Hepatic stellate cell (primary cell): ENCODE results near the gene AHNAK.
A peak's percentile ranks its signal among the peaks of the same experiment; 100 is the strongest.
"Not testable (repeated sequence)": the region's sequence is repeated elsewhere in the genome, so short reads cannot be mapped to it uniquely, and the experiment has no call there.

Experiments
- DNase-seq: peaks from one replicate; pipeline ENCODE4 v3.0.0; 2011; ENCODE audit warnings: low spot score

AHNAK gene

GRCh38 chr11:62461740-62462507 is 84.7 kb downstream of the AHNAK start:
- peak; percentile 74 for DNase-seq

- DNase-seq: no peak
These were observed 87.5 kb downstream of the AHNAK start for GRCh38 chr11:62459080-62459479.

- no peak for DNase-seq
These were observed 88.2 kb downstream of the AHNAK start for GRCh38 chr11:62458212-62459002.

- DNase-seq: no peak
These were observed 89.1 kb downstream of the AHNAK start for GRCh38 chr11:62457478-62457877.

GRCh38 chr11:62456630-62457029 is 90.0 kb downstream of the AHNAK start:
- no peak for DNase-seq

- no peak for DNase-seq
These were observed 93.7 kb downstream of the AHNAK start for GRCh38 chr11:62452839-62453468.

- DNase-seq: no peak
These were observed 94.3 kb downstream of the AHNAK start for GRCh38 chr11:62452261-62452660.

GRCh38 chr11:62451241-62451621 is 95.4 kb downstream of the AHNAK start:
- no peak for DNase-seq

- DNase-seq: no peak
These were observed 95.9 kb downstream of the AHNAK start for GRCh38 chr11:62450543-62451240.

- DNase-seq: not testable (repeated sequence)
These were observed 96.7 kb downstream of the AHNAK start for GRCh38 chr11:62449912-62450311.

- DNase-seq: no peak
These were observed 97.2 kb downstream of the AHNAK start for GRCh38 chr11:62449451-62449851.

- no peak for DNase-seq
These were observed 100.5 kb downstream of the AHNAK start for GRCh38 chr11:62446091-62446490.

GRCh38 chr11:62445314-62445740 is 101.3 kb downstream of the AHNAK start:
- DNase-seq: peak; percentile 29

GRCh38 chr11:62444835-62445234 is 101.8 kb downstream of the AHNAK start:
- no peak for DNase-seq

- DNase-seq: peak; percentile 94
These were observed 102.3 kb downstream of the AHNAK start for GRCh38 chr11:62444236-62444833.

- peak; percentile 59 for DNase-seq
These were observed 103.0 kb downstream of the AHNAK start for GRCh38 chr11:62443390-62444235.

GRCh38 chr11:62439785-62440602 is 106.6 kb downstream of the AHNAK start:
- DNase-seq: peak; percentile 73

GRCh38 chr11:62438641-62439040 is 108.0 kb downstream of the AHNAK start:
- DNase-seq: no peak

GRCh38 chr11:62437616-62438015 is 109.0 kb downstream of the AHNAK start:
- DNase-seq: no peak
